8988T (cell line): ENCODE data around the gene TTC8.
"Not testable (repeated sequence)": the region's sequence is repeated elsewhere in the genome, so short reads cannot be mapped to it uniquely, and the experiment has no call there.

Experiments
- DNase-seq: peaks from one replicate; pipeline ENCODE4 v3.0.0; 2011

The TTC8 gene

GRCh38 chr14:88825503-88825902, 1.1 kb downstream of the TTC8 start:
- DNase-seq = no peak

- no peak for DNase-seq
These were observed 4.7 kb downstream of the TTC8 start for GRCh38 chr14:88829188-88829587.

- DNase-seq = no peak
These were observed 5.3 kb downstream of the TTC8 start for GRCh38 chr14:88829685-88830302.

GRCh38 chr14:88831284-88831683, 6.8 kb downstream of the TTC8 start:
- DNase-seq = no peak

GRCh38 chr14:88834883-88835431, 10.5 kb downstream of the TTC8 start:
- no peak for DNase-seq

- no peak for DNase-seq
These were observed 11.2 kb downstream of the TTC8 start for GRCh38 chr14:88835661-88836060.

- DNase-seq = no peak
These were observed 13.0 kb downstream of the TTC8 start for GRCh38 chr14:88837495-88837894.

- DNase-seq = no peak
These were observed 13.6 kb downstream of the TTC8 start for GRCh38 chr14:88838015-88838414.

GRCh38 chr14:88840926-88841325, 16.5 kb downstream of the TTC8 start:
- no peak for DNase-seq

- DNase-seq = no peak
These were observed 17.3 kb downstream of the TTC8 start for GRCh38 chr14:88841741-88842140.

GRCh38 chr14:88842414-88842813, 18.0 kb downstream of the TTC8 start:
- no peak for DNase-seq

GRCh38 chr14:88844980-88845491, 20.6 kb downstream of the TTC8 start:
- no peak for DNase-seq

GRCh38 chr14:88848571-88848970, 24.1 kb downstream of the TTC8 start:
- DNase-seq = no peak

GRCh38 chr14:88849716-88850115, 25.3 kb downstream of the TTC8 start:
- DNase-seq = no peak

- DNase-seq = no peak
These were observed 27.1 kb downstream of the TTC8 start for GRCh38 chr14:88851587-88851986.

- no peak for DNase-seq
These were observed 28.2 kb downstream of the TTC8 start for GRCh38 chr14:88852632-88853031.

- no peak for DNase-seq
These were observed 28.7 kb downstream of the TTC8 start for GRCh38 chr14:88853129-88853528.

GRCh38 chr14:88856786-88857366, 32.4 kb downstream of the TTC8 start:
- no peak for DNase-seq

- not testable (repeated sequence) for DNase-seq
These were observed 33.4 kb downstream of the TTC8 start for GRCh38 chr14:88857861-88858260.

- DNase-seq = not testable (repeated sequence)
These were observed 34.7 kb downstream of the TTC8 start for GRCh38 chr14:88859118-88859517.

GRCh38 chr14:88863167-88863566, 38.7 kb downstream of the TTC8 start:
- DNase-seq = no peak

GRCh38 chr14:88864198-88864597, 39.7 kb downstream of the TTC8 start:
- DNase-seq = no peak

GRCh38 chr14:88866305-88866704, 41.9 kb downstream of the TTC8 start:
- DNase-seq = no peak

GRCh38 chr14:88868558-88869159, 44.2 kb downstream of the TTC8 start:
- no peak for DNase-seq
